HepG2 (cell line): ENCODE data around the gene RABEPK. TPM values are rescaled to one million over a fixed set of nuclear protein-coding genes. Genes with fewer than 3 reads are reported as not detected.
A peak's percentile ranks its signal among the peaks of the same experiment; 100 is the strongest.

Source experiments
- EP300 ChIP-seq, 3 experiments: sonication (generic) in 1 of 3; formaldehyde crosslinking in 1 of 3; IDR thresholded peaks; 2 replicates each; pipeline versions ENCODE4 v1.5.1 to v1.6.1; 2011 to 2020; ENCODE audit warnings: low read depth in 2 of 3, low read length in 2 of 3, borderline replicate concordance in 1 of 3, improper control_type of control experiment in 1 of 3, mild to moderate bottlenecking in 1 of 3, missing genetic modification reagents in 1 of 3, moderate library complexity in 1 of 3
- HNRNPH1 ChIP-seq: fragments of 200-400 bp; formaldehyde crosslinking; optimal IDR thresholded peaks from 2 replicates; pipeline ENCODE3; 2017; ENCODE audit warnings: mild to moderate bottlenecking, low read depth, low read length
- MIXL1 ChIP-seq: IDR thresholded peaks from 2 replicates; pipeline ENCODE4 v1.6.1; 2016
- POLR2AphosphoS2 ChIP-seq: IDR thresholded peaks from 2 replicates; pipeline ENCODE4 v1.6.1; 2011; ENCODE audit warnings: low read depth, low read length, improper control_type of control experiment
- RFX3 ChIP-seq: IDR thresholded peaks from 2 replicates; pipeline ENCODE4 v1.6.1; 2016; ENCODE audit warnings: missing biosample characterization, missing genetic modification reagents
- SRY ChIP-seq: sonication (generic); formaldehyde crosslinking; IDR thresholded peaks from 2 replicates; pipeline ENCODE4 v1.8.0; 2022; ENCODE audit warnings: mild to moderate bottlenecking, missing genetic modification reagents
- ZBTB8A ChIP-seq: sonication (generic); formaldehyde crosslinking; IDR thresholded peaks from 2 replicates; pipeline ENCODE4 v1.4.0; 2020; ENCODE audit warnings: mild to moderate bottlenecking, low read depth, missing genetic modification reagents, borderline replicate concordance
- ZFP90 ChIP-seq: sonication (generic); formaldehyde crosslinking; IDR thresholded peaks from 2 replicates; pipeline ENCODE4 v1.8.0; 2022; ENCODE audit warnings: missing genetic modification reagents, mild to moderate bottlenecking, inconsistent platforms, borderline replicate concordance
- ZNF12 ChIP-seq: sonication (generic); formaldehyde crosslinking; IDR thresholded peaks from 2 replicates; pipeline ENCODE4 v1.5.0; 2020; ENCODE audit warnings: missing genetic modification reagents
- ZNF543 ChIP-seq: sonication (generic); formaldehyde crosslinking; IDR thresholded peaks from 2 replicates; pipeline ENCODE4 v1.4.0; 2020; ENCODE audit warnings: mild to moderate bottlenecking, missing genetic modification reagents
- ZNF567 ChIP-seq: sonication (generic); formaldehyde crosslinking; IDR thresholded peaks from 2 replicates; pipeline ENCODE4 v1.8.1; 2023; ENCODE audit warnings: mild to moderate bottlenecking, missing genetic modification reagents, borderline replicate concordance
- ZNF619 ChIP-seq: sonication (generic); formaldehyde crosslinking; IDR thresholded peaks from 2 replicates; pipeline ENCODE4 v1.4.0; 2020; ENCODE audit warnings: mild to moderate bottlenecking, missing genetic modification reagents
- ZNF670 ChIP-seq: sonication (generic); formaldehyde crosslinking; IDR thresholded peaks from 2 replicates; pipeline ENCODE4 v1.8.0; 2022; ENCODE audit warnings: mild to moderate bottlenecking, missing genetic modification reagents, borderline replicate concordance
- polyA plus RNA-seq, 8 experiments: library from polyadenylated mRNA; depleted of rRNA in 3 of 8; stranded (reverse) in 7 of 8; unstranded in 1 of 8; fragments of >200 nt; fragmentation: Illumina TruSeq in 4 of 8; extraction: Trizol in 4 of 8; gene quantifications; 2 replicates each; pipeline versions ENCODE4 v1.2.1 to v1.2.3, GENCODE V29; 2011 to 2016; ENCODE audit warnings: low read depth in 4 of 8, missing spikeins in 1 of 8, mixed read lengths in 1 of 8; ENCODE audit not compliant: insufficient read depth in 1 of 8
- total RNA-seq, 5 experiments: library from RNA; depleted of rRNA; stranded (reverse); fragments of >200 nt; fragmentation: Illumina TruSeq; extraction: Trizol; gene quantifications; 2 replicates each; pipeline ENCODE4 v1.2.3, GENCODE V29; 2016; ENCODE audit warnings: low read depth in 1 of 5
- TF ChIP-seq, protein P1 (sequence below): sonication (generic); formaldehyde crosslinking; IDR thresholded peaks from 2 replicates; pipeline ENCODE4 v1.5.0; 2020; ENCODE audit warnings: missing genetic modification reagents
- TF ChIP-seq, protein P2 (sequence below), 2 experiments: sonication (generic) in 1 of 2; formaldehyde crosslinking in 1 of 2; IDR thresholded peaks; 2 replicates each; pipeline versions ENCODE4 v1.4.0 to v1.6.1; 2016 to 2020; ENCODE audit warnings: borderline replicate concordance in 1 of 2, low read depth in 1 of 2, mild to moderate bottlenecking in 1 of 2, missing genetic modification reagents in 1 of 2
- TF ChIP-seq, protein P3 (sequence below): sonication (generic); formaldehyde crosslinking; IDR thresholded peaks from 2 replicates; pipeline ENCODE4 v1.5.0; 2020; ENCODE audit warnings: missing genetic modification reagents, mild to moderate bottlenecking, borderline replicate concordance
- TF ChIP-seq, protein P4 (sequence below): sonication (generic); formaldehyde crosslinking; IDR thresholded peaks from 2 replicates; pipeline ENCODE4 v1.4.0; 2020; ENCODE audit warnings: missing genetic modification reagents, low read depth, mild to moderate bottlenecking, borderline replicate concordance

The RABEPK gene
- total and polyA plus RNA-seq, 2 of the 13 experiments (the other 11 are each of a cell fraction or from before 2014, with no cell fraction given) = 75.5 to 90.0 TPM

DNA sequence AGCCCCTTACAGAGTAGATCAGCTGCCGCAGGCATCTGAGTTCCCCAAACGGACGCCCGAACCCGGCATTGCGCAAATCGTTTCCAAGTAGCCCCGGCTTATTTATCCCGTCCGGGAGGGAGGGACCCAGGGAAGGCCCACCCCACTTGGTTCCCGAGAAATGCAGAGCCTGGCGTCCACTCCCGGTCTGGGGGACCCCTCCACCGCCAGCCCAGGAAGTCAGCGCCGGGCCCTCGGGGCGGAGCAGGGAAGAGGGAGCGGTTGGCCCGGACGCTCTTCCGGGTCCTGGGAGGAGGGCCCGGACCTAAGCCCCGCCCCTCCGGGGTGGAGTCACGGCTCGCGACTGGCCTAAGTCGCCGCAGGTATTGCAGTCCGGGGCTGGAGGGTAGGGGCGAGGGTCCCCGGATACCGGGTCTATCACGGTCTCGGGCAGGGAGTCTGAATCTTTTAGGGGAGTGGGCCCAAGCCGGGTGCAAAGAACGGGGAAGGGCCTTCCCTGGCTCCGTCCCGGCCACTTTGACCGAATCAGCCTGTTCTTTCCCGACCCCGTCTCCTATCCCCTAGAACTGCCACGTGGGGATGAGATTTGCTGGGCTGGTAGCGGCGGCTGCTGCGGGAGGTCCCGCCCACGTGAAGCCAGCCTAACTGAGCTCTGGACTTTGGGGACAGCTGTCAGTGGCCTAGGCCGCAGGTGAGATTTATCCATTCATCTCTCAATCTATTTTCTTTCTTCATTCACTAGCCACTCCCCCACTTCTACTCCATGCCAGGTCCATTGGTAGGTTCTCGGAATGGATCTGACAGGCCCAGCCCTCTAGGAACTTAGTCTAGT, at the start of gene RABEPK (continued):
- TF ChIP-seq, protein P1, sequence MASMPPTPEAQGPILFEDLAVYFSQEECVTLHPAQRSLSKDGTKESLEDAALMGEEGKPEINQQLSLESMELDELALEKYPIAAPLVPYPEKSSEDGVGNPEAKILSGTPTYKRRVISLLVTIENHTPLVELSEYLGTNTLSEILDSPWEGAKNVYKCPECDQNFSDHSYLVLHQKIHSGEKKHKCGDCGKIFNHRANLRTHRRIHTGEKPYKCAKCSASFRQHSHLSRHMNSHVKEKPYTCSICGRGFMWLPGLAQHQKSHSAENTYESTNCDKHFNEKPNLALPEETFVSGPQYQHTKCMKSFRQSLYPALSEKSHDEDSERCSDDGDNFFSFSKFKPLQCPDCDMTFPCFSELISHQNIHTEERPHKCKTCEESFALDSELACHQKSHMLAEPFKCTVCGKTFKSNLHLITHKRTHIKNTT (CRISPR knock-in tag) = no peak
- peak; percentile 20; the same call in 1 of the 2 replicates for TF ChIP-seq ZFP90
- TF ChIP-seq RFX3 = 0 out of 2 replicates have a peak, but pooled peaks have one; percentile 19
- TF ChIP-seq, protein P2, sequence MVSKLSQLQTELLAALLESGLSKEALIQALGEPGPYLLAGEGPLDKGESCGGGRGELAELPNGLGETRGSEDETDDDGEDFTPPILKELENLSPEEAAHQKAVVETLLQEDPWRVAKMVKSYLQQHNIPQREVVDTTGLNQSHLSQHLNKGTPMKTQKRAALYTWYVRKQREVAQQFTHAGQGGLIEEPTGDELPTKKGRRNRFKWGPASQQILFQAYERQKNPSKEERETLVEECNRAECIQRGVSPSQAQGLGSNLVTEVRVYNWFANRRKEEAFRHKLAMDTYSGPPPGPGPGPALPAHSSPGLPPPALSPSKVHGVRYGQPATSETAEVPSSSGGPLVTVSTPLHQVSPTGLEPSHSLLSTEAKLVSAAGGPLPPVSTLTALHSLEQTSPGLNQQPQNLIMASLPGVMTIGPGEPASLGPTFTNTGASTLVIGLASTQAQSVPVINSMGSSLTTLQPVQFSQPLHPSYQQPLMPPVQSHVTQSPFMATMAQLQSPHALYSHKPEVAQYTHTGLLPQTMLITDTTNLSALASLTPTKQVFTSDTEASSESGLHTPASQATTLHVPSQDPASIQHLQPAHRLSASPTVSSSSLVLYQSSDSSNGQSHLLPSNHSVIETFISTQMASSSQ (IDR thresholded peaks at IDR 0.05; ENCODE audit: low read depth) = no peak
- TF ChIP-seq, protein P2 (CRISPR knock-in tag; IDR thresholded peaks at IDR 0.05; ENCODE audit: borderline replicate concordance) = peak; percentile 51; the same call in 1 of the 2 replicates
- TF ChIP-seq ZBTB8A (CRISPR knock-in tag) = no peak
- TF ChIP-seq ZNF543 (CRISPR knock-in tag) = peak; percentile 52; the same call in 1 of the 2 replicates
- peak; percentile 17; the same call in 1 of the 2 replicates for TF ChIP-seq ZNF12
- peak; percentile 29; the same call in 1 of the 2 replicates for TF ChIP-seq ZNF619 (CRISPR knock-in tag)
- TF ChIP-seq, protein P3, sequence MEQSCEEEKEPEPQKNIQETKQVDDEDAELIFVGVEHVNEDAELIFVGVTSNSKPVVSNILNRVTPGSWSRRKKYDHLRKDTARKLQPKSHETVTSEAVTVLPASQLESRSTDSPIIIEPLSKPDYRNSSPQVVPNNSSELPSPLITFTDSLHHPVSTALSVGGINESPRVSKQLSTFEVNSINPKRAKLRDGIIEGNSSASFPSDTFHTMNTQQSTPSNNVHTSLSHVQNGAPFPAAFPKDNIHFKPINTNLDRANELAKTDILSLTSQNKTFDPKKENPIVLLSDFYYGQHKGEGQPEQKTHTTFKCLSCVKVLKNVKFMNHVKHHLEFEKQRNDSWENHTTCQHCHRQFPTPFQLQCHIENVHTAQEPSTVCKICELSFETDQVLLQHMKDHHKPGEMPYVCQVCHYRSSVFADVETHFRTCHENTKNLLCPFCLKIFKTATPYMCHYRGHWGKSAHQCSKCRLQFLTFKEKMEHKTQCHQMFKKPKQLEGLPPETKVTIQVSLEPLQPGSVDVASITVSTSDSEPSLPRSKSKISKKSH (CRISPR knock-in tag) = peak; percentile 70; the same call in 1 of the 2 replicates
- TF ChIP-seq SRY (CRISPR knock-in tag) = peak; percentile 81; the same call in 1 of the 2 replicates
- TF ChIP-seq, protein P4, sequence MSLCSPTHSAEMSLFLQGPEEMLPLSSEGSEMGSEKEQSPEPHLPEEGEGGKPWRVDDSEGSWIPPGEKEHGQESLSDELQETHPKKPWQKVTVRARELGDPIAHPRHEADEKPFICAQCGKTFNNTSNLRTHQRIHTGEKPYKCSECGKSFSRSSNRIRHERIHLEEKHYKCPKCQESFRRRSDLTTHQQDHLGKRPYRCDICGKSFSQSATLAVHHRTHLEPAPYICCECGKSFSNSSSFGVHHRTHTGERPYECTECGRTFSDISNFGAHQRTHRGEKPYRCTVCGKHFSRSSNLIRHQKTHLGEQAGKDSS (CRISPR knock-in tag) = 0 out of 2 replicates have a peak, but pooled peaks have one; percentile 0
- no peak; the same call in 1 of the 2 replicates for TF ChIP-seq MIXL1
- no peak for TF ChIP-seq EP300 (IDR thresholded peaks at IDR 0.05; ENCODE audit: low read depth in 2 of 2, low read length in 2 of 2)
- TF ChIP-seq EP300 (CRISPR knock-in tag; IDR thresholded peaks at IDR 0.05; ENCODE audit: borderline replicate concordance) = no peak
- no peak for TF ChIP-seq POLR2AphosphoS2
- peak; percentile 96 for TF ChIP-seq HNRNPH1
- no peak; the same call in 1 of the 2 replicates for TF ChIP-seq ZNF670
- TF ChIP-seq ZNF567 (CRISPR knock-in tag) = no peak
